Brain pericyte (primary cell): ENCODE data around the gene AKT3.

ENCODE experiments used
- DNase-seq: peaks from one replicate; pipeline ENCODE4 v3.0.0-alpha.2; 2012; ENCODE audit warnings: low read depth, low spot score

Gene AKT3

DNA sequence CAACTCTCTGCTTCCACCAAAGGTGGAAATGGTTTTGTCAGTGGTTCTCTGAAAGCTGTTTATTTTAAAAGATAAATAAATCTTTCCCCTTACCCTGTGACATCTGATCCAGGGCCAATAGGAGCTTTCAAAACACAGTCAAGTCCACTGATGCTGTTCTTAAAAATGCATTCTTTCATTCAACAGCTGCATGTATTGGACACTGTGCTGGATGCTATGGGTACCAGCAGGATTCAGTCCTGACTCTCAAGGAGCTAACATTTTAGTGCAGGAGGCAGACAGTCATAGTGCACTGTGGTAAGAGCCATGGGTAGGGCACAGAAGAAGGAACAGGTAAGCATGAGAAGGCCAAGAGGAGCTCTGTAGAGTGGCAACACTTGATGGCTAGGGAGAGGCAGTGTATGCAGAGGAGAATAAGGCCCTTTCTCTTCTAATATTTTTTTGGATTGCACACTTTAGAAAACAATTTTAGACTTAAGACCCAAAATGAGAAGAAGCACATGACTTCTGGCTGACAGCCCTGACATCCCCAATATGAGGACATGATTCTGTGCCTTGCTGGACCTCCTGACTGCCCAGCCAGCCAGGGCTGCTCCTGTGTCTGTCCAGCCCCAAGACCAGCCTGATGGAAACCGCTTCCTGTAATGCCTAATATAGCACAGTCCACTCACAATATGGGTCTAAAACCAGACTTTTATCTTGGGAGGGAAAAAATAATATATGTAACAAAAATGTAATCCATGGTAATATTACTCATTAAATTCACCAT is 386.9 kb downstream of the AKT3 start:
- DNase-seq, result no peak

GRCh38 chr1:243461700-243462099 is 388.3 kb downstream of the AKT3 start:
- no peak for DNase-seq

- DNase-seq, result no peak
Observed at GRCh38 chr1:243459059-243459458, 391.0 kb downstream of the AKT3 start.

- no peak for DNase-seq
Observed at GRCh38 chr1:243457363-243457982, 392.6 kb downstream of the AKT3 start.

DNA sequence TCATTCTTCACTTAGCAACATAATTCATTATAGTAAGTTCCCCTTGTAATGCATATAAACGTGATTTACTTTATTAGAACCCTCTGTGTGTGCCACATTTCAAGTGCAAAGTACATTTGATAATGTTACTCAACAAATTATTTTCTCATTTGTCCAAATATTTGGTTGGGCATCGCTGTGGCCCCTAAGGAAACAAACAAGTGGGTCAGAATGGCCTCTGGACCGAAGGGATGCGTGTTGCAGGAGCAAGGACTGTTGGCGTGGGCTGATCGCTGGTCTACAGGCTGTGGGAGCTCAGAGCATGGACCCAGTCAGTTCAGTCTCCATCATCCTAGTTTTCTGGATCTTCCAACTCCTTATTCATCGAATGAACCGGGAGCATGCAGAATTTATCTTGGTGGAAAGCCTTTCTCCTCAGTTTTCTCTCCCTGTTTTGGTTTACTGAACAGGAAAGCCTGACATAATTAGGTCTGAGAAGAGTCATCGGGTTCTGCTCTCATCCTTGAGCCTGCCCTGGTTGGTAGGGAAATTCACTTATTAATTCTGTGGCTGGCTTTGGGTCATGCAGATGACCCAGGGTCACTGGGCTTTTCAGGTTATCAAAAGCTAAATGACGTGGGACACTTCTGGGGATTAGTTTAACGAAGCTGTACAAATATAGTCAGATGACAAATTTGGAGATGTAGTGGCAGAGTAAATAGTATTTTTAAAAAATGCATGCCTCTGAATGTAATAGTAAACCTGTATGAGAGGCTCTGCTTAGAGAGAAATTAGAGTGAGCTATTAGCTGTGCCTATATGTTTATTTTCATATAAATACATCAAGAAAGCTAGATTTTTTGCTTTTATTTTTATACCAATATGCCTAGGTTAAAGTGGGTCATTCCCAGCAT is 394.0 kb downstream of the AKT3 start:
- no peak for DNase-seq

DNA sequence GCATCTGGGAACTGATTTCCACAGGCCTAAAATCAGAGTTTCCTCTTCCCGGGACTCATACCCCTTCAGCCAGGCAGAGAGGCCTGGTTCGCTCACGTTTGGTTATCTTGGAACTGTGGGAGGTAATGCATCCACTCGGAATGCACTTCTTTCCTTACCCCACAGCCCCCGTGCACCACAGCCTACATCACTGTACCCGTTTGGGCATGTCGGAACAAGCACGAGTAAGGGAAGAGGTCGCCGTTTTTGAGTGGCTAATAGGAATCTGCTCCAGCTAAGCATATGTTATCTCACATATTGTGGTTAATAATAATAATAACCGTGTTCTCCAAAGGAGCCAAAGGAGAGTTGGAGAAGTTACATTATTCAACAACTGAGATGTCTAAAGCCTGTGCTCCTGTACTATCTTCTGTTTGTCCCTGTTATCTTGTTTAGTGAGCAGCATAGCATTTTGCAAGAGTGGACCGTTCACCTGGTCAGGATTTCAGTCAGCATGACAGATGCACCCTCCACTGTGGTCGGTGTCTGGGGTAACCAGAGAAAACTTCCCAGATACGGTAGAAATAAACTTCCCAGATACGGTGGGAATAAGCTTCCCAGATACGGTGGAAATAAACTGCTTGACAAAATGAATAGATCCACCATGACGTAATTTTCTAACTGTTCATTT is 395.6 kb downstream of the AKT3 start:
- DNase-seq, result no peak

GRCh38 chr1:243452092-243452491 is 398.0 kb downstream of the AKT3 start:
- DNase-seq, result no peak

- DNase-seq, result no peak
Observed at GRCh38 chr1:243449373-243449772, 400.7 kb downstream of the AKT3 start.

DNA sequence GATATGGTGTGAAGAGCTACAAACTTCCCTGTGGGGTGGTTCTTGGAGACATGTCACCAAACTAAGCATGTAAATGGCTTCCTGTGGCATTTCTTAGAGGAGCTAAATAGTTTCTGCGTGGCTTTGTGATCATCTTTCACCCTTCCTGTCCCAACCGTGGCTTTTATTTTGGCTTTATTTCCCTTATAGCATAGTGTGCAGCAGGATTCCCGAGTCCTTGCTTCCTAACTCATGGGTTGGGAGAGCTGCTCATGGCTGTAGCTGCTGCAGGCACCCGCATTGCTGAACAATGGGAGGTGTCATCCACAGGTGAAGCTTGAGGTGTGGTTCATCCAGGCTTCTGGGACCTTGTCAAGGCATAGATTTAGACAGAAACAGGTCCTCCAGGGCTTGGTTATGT is 402.2 kb downstream of the AKT3 start:
- DNase-seq, result no peak

DNA sequence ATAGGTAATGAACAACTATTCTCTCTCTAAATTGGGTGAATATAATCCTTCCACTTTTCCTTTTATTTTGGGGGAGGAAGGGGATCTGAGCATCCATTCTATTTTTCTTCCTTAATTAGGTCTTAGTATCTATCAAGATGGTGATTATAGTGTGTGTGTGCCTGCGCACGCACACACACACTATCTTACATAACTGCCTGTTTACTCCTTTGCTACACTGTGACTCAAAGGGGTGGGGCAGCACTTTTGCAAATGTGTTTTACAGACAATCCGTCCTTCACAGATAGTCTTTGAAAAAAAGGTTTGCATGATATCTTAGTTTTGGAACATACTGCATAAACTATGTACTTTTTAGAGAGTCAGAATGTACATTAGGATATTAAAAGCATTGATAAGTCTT is 402.7 kb downstream of the AKT3 start:
- no peak for DNase-seq

DNA sequence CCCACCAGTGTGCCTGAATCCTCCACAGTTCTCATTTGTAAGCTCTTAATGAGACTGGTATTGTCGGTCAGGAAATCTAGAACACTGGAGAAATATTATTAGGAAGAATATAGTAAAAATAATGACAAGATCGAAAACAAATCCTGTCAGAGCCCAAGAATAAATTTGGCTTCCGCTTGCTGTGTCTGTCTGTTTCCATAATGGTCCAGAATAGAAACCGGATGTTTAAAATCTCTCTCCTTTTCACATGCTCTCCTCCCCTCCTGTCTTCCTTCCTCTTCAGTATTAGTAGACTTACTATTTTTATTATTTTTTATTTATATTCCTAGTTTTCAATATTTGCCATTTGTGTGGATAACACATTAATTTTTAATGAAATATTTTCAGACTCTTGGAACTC is 406.5 kb downstream of the AKT3 start:
- DNase-seq, result no peak

DNA sequence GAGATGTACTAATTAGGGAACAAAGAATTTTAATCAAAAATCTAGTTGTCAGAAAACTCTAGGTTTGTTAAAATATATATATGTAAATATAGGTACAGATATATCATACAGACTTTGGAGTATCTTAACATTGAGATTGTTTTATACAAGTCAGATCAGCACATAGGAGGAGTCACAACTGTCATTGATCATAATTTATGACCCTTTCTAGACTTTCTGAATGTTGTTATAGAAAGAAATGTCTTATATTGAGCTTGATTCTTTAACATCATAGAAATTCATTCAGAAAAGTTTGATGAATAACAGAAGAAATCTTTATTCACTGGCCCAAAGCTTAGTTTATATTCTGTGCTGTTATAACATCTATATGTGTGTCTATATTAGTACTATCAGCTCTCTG is 408.4 kb downstream of the AKT3 start:
- DNase-seq, result no peak

- no peak for DNase-seq
Observed at GRCh38 chr1:243440406-243440805, 409.6 kb downstream of the AKT3 start.

- no peak for DNase-seq
Observed at GRCh38 chr1:243438815-243439214, 411.2 kb downstream of the AKT3 start.
